HG03442 (cell line): ENCODE data around the gene CWC27.

Experiments used
- ATAC-seq: cut with Tn5 transposase; IDR thresholded peaks from one replicate; pipeline ENCODE4 v1.9.1; 2021; ENCODE audit warnings: mild to moderate bottlenecking, moderate library complexity; ENCODE audit not compliant: unreplicated experiment

The CWC27 gene

GRCh38 chr5:65062469-65063083 lies 293.8 kb downstream of the CWC27 start:
- no peak for ATAC-seq

GRCh38 chr5:65065001-65065511 lies 296.3 kb downstream of the CWC27 start:
- no peak for ATAC-seq

GRCh38 chr5:65066387-65067146 lies 297.8 kb downstream of the CWC27 start:
- peak; percentile 71 for ATAC-seq

- no peak for ATAC-seq
Observed at GRCh38 chr5:65067147-65067506, 298.4 kb downstream of the CWC27 start.
